ENCODE results near the gene MSANTD1. TPM values are rescaled to one million over a fixed set of nuclear protein-coding genes. Genes with fewer than 3 reads are reported as not detected.

Gene MSANTD1
- total and polyA plus RNA-seq, 2 of the 8 experiments (the other 6 are each of a cell fraction or from before 2014, with no cell fraction given), result 0.23 to 0.45 TPM

DNA sequence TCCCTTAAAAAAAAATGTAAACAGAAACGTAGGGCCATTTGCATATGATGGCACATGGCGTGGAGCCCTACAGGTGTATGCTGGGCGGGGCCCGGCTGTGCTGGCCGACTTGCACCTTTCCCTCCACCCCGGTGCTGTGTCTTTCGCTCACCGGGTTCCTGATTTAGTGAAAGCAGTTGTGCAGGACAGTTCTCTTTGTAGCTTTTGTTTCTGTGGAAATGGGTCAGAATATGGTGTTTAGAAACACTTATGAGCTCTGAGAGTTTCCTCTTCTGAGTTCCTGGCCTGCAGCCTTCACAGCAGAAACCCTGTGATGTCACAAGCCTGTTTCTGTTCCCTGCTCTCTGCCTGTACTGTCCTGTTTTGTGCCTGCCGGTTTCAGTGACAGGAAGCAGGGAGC is 22.5 kb upstream of the MSANTD1 start (continued):
- TF ChIP-seq, protein P1, sequence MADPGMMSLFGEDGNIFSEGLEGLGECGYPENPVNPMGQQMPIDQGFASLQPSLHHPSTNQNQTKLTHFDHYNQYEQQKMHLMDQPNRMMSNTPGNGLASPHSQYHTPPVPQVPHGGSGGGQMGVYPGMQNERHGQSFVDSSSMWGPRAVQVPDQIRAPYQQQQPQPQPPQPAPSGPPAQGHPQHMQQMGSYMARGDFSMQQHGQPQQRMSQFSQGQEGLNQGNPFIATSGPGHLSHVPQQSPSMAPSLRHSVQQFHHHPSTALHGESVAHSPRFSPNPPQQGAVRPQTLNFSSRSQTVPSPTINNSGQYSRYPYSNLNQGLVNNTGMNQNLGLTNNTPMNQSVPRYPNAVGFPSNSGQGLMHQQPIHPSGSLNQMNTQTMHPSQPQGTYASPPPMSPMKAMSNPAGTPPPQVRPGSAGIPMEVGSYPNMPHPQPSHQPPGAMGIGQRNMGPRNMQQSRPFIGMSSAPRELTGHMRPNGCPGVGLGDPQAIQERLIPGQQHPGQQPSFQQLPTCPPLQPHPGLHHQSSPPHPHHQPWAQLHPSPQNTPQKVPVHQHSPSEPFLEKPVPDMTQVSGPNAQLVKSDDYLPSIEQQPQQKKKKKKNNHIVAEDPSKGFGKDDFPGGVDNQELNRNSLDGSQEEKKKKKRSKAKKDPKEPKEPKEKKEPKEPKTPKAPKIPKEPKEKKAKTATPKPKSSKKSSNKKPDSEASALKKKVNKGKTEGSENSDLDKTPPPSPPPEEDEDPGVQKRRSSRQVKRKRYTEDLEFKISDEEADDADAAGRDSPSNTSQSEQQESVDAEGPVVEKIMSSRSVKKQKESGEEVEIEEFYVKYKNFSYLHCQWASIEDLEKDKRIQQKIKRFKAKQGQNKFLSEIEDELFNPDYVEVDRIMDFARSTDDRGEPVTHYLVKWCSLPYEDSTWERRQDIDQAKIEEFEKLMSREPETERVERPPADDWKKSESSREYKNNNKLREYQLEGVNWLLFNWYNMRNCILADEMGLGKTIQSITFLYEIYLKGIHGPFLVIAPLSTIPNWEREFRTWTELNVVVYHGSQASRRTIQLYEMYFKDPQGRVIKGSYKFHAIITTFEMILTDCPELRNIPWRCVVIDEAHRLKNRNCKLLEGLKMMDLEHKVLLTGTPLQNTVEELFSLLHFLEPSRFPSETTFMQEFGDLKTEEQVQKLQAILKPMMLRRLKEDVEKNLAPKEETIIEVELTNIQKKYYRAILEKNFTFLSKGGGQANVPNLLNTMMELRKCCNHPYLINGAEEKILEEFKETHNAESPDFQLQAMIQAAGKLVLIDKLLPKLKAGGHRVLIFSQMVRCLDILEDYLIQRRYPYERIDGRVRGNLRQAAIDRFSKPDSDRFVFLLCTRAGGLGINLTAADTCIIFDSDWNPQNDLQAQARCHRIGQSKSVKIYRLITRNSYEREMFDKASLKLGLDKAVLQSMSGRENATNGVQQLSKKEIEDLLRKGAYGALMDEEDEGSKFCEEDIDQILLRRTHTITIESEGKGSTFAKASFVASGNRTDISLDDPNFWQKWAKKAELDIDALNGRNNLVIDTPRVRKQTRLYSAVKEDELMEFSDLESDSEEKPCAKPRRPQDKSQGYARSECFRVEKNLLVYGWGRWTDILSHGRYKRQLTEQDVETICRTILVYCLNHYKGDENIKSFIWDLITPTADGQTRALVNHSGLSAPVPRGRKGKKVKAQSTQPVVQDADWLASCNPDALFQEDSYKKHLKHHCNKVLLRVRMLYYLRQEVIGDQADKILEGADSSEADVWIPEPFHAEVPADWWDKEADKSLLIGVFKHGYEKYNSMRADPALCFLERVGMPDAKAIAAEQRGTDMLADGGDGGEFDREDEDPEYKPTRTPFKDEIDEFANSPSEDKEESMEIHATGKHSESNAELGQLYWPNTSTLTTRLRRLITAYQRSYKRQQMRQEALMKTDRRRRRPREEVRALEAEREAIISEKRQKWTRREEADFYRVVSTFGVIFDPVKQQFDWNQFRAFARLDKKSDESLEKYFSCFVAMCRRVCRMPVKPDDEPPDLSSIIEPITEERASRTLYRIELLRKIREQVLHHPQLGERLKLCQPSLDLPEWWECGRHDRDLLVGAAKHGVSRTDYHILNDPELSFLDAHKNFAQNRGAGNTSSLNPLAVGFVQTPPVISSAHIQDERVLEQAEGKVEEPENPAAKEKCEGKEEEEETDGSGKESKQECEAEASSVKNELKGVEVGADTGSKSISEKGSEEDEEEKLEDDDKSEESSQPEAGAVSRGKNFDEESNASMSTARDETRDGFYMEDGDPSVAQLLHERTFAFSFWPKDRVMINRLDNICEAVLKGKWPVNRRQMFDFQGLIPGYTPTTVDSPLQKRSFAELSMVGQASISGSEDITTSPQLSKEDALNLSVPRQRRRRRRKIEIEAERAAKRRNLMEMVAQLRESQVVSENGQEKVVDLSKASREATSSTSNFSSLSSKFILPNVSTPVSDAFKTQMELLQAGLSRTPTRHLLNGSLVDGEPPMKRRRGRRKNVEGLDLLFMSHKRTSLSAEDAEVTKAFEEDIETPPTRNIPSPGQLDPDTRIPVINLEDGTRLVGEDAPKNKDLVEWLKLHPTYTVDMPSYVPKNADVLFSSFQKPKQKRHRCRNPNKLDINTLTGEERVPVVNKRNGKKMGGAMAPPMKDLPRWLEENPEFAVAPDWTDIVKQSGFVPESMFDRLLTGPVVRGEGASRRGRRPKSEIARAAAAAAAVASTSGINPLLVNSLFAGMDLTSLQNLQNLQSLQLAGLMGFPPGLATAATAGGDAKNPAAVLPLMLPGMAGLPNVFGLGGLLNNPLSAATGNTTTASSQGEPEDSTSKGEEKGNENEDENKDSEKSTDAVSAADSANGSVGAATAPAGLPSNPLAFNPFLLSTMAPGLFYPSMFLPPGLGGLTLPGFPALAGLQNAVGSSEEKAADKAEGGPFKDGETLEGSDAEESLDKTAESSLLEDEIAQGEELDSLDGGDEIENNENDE (IDR thresholded peaks at IDR 0.05; ENCODE audit: insufficient replicate concordance, low read length), result no peak
- TF ChIP-seq SAP30 (IDR thresholded peaks at IDR 0.05; ENCODE audit: insufficient read depth, insufficient replicate concordance, low read length) (no peak), SUZ12 (IDR thresholded peaks at IDR 0.05; ENCODE audit: low read length) (no peak), POLR2AphosphoS5 (IDR thresholded peaks at IDR 0.05; ENCODE audit: low read depth, low read length) (no peak), TCF12 (IDR thresholded peaks at IDR 0.05; ENCODE audit: low read depth, low read length) (no peak), SIN3A (conservative IDR thresholded peaks at IDR 0.05 in 1 of 2, IDR thresholded peaks at IDR 0.05 in 1 of 2; ENCODE audit: low read depth in 1 of 2, low read length in 2 of 2) (no peak), GTF2F1 (IDR thresholded peaks at IDR 0.05; ENCODE audit: borderline replicate concordance, low read depth, low read length) (no peak), CHD2 (IDR thresholded peaks at IDR 0.05; ENCODE audit: low read length) (no peak), KDM5A (IDR thresholded peaks at IDR 0.05; ENCODE audit: low read length) (no peak), NANOG (IDR thresholded peaks at IDR 0.05; ENCODE audit: insufficient read depth, low read depth, low read length, poor library complexity, severe bottlenecking) (no peak)
- TF ChIP-seq, protein P2, sequence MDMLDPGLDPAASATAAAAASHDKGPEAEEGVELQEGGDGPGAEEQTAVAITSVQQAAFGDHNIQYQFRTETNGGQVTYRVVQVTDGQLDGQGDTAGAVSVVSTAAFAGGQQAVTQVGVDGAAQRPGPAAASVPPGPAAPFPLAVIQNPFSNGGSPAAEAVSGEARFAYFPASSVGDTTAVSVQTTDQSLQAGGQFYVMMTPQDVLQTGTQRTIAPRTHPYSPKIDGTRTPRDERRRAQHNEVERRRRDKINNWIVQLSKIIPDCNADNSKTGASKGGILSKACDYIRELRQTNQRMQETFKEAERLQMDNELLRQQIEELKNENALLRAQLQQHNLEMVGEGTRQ (IDR thresholded peaks at IDR 0.05; ENCODE audit: low read length), result no peak

All from H1 (cell line).